Medulla oblongata (tissue), 1 donor: ENCODE results near the gene MRPS5.
A peak's percentile ranks its signal among the peaks of the same experiment; 100 is the strongest.

Source experiments
- DNase-seq: peaks from one replicate; pipeline ENCODE4 v3.0.0-alpha.2; 2015; ENCODE audit errors: extremely low spot score

Gene MRPS5

DNA sequence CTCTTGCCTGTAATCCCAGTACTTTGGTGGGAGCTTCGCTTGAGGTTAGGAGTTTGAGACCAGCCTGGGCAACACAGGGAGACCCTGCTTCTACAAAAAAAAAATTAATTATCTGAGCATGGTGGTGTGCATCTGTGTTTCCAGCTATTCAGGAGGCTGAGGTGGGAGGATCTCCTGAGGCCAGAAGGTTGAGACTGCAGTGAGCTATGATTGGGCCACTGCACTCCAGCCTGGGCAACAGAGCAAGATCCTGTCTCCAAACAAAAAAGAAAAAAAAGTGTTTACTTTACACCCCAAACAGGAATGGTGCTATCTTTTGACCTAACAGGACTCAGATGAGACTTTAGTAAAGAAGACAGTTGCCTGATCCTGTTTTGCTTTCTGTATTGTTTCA lies 60.5 kb downstream of the MRPS5 start:
- no peak for DNase-seq

DNA sequence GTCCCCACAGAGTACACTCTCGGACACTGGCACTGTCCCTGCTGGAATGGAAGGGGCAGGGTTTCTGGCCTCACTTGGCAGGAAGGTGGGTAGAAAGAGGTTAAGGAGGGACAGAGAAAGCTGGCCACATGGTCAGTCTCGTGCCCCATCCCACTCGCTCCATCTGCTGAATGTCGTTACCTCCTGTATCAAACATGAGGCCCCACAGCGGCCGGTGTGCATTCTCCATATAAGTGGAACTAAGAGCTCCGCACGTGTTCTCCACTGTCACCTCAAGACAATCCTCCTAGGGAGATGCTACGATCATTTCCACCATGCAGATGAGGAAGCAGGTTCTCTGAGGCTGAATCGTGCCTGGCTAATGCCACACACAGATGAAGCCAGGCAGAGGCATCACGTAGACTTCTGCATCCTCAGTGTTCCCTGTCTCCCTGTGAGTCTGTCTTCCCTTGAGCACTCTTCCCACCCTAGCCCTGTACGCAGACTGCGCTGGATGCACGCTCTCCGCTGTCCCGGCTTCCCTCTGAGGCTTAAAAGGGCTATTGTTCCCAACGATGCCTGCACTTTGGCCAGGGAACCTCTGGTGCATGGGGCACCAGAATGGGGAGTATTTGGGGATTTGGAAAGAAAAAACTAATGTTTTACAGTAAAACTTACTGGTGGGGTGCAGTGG lies 61.0 kb downstream of the MRPS5 start:
- DNase-seq = peak; percentile 84

DNA sequence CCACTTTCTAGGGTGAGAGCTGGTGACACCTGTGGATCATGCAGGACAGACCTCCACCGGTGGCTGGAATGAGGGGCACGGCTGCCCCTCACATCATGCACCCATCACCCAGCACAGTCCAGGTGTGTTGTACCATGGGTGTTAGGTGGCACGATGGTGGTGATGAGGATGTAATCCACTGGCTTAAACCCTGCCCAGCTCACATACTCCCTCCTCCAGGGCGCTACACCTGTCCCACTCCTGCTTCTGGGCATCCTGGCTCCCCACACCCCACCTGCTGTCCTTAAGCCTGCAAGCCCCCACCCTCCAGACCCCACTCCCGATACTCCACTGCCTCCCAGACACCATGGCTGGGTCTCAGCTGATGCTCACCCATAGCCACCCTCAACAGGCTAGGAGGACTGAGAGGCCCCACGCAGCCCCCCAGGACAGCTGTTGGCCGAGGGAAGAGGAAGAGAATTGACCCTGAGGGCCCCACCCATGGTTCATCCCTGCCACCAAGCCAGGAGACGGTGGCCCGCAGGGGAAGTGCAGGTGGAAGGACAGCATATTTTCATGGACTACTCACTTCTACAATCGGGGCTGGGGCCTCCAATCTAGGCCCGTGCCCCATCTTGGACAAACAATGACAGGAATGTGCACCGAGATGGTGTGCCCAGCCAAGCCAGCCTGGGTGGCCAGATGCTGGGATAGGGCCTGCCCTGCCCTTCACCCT lies 61.8 kb downstream of the MRPS5 start:
- DNase-seq = no peak

DNA sequence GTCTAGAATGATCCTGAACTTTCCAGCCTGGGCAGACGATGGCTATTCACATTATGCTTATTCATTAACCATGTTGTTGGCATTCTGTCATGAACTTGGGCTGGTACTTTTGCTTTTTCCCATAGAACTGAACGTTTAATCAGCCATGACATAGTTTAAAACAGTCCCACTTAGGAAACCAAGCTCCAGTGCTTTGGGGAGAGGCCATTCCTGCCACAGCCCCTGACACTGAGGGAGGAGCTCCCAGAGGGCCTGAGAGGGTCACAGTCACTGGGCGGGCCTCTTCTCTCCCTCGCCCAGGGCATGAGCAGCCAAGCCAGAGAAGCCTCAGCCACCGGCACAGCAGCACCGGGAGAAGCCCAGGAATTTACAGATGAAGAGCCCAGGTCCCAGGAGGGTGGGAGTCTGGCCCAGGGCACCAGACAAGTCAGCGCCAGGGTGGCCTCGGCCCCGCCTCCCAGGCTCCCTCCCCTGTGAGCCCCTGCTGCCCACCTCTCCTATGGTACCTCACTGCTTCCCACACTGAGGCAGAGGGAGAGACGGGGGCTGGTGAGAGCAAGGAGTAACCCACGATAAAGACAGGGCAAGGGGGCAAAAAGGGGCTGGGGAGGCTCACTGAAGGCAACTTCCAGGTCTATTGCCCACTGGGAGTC lies 62.5 kb downstream of the MRPS5 start:
- peak; percentile 47 for DNase-seq

DNA sequence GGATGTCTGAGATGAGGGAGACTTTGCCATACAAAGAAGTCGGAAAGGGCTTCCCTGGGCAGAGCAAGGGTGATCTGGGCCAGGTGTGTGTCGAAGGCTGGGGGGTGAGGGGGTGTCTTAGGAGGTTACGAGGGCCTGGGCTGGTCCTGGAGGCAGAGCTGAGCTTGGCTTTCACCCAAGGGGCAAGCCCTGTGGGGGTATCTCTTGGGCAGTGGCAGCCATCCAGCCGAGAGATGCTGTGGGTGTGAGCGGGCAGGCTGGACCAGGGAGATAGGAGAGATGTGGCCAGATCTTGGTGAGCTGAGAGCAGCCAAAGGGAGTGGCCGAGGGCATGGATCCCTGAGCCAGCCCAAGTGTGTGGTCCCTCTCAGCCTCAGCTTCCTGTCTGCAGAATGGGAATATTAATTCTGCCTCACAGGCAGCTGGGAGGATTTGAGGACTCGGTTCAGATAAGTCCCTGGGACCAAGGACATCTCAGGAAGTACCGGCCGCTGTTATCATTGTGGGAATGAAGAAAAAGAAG lies 63.1 kb downstream of the MRPS5 start:
- no peak for DNase-seq

DNA sequence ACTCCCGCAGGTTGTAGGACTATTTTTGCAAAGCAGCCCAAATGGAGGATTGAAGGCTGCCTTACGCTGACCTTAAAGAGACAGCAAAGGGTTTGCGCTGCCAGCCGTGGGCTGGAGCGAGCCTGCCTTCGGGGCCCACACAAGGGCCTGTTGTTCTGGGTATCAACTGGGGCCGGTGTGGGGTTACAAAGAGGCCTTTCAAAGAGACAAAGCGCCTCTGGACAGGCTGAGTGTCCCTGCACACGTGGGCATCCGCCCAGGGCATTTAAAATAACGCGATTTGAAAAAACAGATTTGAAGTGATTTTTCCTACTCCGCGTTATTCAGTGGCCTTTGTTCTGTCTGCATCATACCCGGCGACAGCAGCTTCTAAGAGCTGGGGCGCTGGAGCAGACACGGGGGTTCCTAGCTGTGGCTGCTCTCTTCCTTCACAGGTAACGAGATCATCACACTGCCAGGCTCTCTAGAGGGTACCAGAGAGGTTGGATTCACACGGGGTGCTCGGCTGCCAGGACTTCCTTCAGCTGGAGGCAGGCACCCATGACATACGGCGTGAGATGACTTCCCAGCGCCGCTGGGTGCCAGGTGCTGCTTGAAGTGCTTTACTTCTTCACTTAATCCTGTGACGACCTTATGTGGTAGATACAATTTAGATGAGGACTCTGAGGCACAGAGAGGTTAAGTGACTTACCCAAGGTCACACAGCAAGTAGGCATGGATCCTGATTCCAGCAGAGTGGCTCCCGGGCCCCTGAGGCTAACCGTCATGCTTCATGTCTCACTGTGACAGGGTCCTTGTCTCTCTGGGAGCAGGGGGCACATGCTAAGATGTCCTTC lies 63.9 kb downstream of the MRPS5 start:
- peak; percentile 96 for DNase-seq

DNA sequence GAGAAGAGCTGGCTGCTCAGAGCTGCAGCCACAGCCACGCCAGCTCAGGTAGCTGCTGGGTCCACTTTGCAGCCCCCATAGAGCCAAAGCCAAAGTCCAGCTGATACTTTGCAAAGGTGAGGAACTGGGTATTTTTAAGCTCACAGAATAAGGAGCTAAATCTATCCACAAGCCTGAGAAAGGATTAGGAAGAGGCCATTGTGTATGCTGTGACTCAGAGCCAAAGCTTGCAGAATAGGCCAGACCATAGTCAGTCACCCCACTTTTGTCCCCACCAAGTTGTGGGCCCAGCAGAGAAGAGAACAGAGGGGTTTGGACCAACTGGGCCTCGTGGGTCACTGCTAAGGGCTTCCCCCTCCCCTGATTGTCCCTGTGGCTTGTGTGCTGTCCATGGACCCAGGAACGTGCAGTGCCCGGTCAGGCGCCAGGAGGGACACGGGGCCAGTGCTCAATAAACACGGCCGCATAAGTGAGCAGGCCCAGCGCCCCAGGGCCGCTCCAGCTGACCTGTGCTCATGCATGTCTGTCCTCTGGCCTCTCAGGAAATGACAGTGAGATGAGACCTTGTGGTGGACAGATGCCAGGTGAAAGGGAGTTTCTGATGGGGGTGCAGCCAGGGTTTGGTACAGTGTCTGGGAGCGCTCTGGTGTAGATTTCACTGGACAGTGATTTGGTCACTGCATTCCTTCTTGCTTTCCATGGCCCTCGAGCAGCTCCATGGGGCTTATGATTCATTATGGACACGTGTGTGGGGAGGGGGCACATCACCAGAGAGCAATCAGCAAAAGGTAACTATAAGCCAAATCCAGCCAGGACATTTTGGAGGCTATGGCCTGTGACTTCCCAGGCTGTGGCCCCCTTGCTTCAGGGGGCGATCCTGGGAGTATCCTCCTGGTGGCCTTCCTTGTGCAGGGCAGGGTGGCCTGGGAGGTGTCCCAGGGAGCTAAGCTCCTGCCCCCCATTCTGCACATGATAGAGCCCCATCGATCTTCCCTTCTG lies 64.8 kb downstream of the MRPS5 start:
- peak; percentile 63 for DNase-seq

DNA sequence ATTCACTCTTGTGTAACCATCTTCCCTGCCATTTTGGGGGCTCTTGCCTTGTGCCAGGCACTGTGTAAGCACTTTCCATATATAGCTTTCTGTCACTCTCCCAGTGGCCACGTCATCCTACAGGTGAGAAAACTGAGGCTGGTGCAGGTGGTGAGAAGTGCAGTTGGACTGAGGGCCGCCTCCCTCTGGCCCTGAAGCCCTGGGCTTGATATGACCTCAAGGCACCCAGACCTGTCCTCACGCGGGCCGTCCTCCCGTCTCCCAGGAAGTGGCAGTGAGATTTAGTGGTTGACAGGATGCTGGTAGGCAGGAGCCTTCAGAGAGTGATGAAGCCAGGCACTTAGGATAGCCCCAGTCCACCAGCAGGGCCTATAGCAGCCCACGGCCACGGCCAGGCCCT lies 65.6 kb downstream of the MRPS5 start:
- DNase-seq = no peak

DNA sequence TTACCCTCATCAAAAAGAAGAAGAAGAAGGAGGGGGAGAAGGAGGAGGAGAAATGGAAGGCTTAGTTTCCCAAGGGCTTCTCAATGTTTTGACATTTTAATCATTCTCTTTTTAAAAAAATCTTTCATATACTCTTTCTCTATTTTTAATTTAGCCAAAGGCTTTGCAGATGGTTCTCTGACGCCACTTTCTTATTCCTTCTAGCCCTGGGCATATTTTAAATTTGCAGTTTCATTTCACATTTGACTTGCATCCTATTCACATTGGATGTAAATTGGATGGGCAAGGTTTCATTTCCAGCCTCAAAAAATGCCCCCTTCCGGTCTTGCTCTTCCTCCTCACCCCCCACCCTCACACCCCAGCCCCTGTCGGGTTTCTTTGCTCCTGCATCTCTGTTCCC lies 66.3 kb downstream of the MRPS5 start:
- no peak for DNase-seq

DNA sequence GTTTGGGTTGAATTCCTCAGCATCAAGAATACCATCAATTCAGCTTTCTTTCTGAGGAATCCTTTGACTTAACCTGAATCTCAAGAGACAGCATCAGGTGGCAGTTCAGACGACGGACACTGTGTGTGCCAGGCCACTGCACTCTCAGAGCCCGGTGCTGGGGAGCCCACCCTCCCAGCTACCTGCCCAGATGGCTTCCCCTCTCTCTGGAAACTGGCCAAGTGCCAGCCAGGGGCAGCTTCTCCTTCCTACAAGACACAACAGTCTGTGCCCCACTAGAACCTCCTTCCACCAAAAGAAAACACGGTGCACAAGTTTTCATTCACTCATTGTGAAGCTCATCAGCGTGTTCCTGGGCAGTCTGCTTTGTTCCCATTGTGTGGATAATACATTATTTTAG lies 67.6 kb downstream of the MRPS5 start:
- DNase-seq = no peak

DNA sequence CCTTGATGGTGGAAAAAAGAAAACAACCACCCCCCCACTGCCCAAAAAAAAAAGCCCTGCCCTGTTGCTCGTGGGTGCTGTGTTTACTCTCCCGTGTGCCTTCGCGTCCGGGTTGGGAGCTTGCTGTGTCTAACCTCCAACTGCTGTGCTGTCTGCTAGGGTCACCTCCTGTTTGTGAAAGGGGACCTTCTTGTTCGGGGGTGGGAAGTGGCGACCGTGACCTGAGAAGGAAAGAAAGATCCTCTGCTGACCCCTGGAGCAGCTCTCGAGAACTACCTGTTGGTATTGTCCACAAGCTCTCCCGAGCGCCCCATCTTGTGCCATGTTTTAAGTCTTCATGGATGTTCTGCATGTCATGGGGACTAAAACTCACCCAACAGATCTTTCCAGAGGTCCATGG lies 68.1 kb downstream of the MRPS5 start:
- DNase-seq = no peak

DNA sequence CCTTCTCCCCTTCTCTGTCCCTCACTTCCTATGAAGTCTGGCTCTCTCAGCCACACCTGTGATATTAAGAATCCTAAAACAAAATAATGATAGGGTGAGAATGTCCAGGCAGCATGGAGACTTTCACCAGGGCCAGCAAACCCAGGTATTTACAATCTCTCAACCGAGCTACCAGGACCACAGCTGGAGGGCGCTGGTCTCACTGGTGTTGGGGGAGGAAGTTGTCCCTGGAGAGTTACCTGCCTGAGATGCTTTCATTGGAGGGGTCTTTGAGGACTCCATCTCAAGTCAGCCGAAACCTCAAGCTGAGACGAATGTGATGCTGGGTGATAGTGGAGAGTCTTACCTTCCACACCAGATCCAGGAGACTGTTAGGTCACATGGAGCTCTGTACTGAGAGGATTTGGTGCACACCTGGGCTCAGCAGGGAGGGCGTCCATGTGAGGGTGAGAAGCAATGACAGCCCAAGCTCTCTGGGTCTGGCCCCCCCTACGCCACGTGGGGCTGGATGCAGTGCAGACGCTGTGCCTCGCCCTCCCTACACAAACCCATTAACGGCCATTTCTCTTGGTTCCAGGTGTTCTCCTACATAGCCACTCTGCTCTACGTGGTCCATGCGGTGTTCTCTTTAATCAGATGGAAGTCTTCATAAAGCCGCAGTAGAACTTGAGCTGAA lies 68.7 kb downstream of the MRPS5 start:
- no peak for DNase-seq

DNA sequence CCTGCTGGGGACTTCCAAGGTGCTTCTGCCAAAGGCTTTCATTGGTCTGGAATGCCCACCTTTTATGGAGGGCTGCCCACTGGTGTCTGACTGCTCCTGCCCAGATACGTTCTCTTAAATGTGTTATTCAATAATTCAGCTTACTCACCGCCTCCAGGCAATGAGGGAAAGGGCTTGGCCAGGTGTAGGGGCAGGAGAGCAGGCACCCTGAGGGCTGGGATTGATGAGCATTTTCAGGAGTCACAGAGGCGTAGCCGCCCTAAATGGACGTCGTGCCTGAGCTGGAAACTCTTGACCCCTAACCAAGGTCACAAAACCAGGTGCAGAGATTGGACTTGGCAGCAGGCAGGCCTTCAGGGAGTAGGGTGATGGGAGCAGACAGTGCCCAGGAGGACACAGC lies 69.3 kb downstream of the MRPS5 start:
- no peak for DNase-seq

DNA sequence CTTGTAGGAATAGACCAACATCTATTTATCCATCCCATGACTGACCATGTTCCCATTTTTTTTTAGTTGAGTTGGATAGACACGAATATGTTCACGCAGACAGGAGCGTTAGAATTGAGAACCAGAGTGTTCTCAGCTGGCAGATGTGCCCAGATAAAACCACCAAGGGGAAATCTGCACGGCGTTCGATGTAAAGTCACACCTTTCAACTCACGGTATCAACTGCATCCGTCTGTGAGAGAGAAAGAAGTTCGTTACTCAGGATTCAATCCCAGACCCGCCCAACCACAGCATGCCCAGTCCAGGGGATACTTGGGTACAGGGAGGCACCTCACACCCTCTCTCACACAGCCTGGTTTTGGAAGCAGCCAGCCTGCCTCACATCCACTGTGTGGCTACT lies 70.0 kb downstream of the MRPS5 start:
- DNase-seq = no peak

DNA sequence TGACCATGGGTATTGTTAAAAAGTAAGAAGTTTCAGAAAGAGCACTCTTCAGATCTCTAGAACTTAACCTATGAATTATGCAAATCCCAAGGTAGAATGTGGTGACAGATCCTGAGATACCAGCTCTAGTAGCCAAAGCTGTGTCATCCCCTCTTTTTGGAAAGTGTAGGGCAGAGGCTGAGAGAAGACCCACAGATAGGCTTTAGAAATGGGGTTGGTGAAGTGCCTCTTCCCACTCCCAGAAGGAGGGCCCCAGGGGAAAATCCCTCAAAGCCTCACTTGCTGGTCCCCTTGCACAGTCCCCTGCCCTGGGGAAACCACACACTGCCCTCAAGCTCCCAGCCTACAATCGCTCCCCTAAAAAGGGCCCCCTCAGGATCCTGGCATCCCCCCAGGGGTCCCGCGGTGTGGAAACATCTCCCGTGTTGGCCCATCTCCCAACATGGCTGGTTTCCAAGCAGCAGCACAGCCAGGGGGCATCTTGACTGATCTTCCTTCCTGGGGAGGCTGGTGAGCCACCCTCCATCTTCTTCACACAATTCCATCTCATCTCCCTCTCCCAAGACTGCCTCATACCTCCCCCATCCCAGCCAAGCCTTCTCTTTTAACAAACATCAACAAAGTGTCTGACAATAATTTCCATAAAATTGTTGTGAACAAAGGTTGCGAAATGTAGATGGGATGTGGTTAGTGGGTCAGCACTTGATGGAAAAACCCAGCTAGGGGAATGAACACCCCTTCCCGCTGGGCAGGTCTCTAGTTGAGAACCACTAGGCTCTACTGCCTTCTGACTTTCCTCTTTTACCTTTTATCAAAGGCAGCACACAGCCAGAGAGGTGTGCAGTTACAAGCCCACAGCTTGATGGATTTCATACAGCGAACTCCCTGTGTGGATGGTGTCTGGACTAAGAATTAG lies 71.0 kb downstream of the MRPS5 start:
- DNase-seq = no peak

DNA sequence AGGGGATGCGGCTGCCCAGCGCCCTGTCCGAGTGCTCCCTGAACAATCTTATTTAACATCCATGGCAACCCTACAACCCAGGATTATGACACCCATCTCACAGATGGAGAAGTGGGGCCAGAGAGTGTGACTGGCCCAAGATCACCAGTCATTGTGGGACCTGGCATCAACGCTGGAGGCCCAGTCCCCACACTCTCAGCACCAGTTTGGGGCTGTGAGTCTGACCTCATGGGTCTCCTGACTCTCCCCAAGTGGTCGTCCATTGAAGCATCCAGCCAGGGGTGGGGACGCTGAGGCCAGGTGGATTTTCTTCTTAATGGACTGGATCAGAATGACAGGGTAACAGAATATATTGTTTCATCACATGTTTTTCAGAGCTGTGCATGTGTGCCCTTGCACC lies 71.6 kb downstream of the MRPS5 start:
- no peak for DNase-seq

DNA sequence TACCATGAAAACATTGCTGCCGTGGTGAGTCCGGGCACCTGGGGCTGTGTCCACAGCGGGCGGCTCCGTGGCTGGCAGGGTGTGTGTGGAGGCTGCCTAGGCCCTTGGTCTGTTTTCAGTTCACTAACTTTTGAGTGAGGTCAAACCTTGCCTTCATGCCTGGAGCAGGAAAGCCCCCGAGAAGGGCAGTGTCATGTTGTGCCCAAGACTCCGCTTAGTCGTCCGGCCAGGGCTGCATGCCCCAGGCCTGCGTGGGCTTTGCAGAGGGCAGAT lies 72.0 kb downstream of the MRPS5 start:
- DNase-seq = no peak

DNA sequence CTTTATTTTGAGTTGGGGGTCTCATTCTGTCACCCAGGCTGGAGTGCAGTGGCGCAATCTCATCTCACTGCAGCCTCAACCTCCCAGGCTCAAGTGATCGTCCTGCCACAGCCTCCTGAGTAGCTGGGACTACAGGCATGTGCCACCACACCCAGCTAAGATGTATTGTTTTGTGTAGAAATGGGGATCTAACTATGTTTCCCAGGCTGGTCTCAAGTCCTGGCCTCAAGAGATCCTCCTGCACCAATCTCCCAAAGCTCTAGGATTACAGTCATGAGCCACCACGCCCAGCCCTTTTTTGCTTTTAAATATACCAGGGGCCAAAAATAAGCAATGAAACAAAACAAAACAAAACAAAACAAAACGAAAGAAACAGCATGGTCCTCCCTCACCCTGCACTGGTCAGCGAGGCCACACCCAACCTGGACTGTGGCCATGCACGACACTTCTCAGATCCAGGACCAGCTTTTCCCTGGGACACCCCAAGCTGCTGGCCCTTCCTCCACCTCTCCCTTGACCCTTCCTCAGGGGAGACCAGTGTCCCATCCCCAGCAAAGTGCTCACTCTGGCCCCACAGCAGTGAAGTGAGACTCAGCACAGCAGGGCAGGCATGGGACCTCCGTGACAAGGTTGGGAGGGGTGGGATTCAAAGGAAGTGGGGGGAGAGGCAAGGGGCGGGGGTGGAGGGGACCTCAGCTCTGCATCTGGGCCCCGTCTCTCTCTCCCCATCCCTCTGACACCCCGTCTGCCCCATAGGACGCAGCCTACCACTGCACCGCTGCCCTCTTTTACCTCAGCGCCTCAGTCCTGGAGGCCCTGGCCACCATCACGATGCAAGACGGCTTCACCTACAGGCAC lies 72.6 kb downstream of the MRPS5 start:
- no peak for DNase-seq
